Measurements from ENCODE around the gene C4orf36. TPM values are rescaled to one million over a fixed set of nuclear protein-coding genes. Genes with fewer than 3 reads are reported as not detected.

C4orf36 gene
- not detected for total RNA-seq

GRCh38 chr4:86891762-86892635 lies at the start of gene C4orf36:
C4orf36 (minus strand) TSS chr4:86892422; CDS start chr4:86891520, 902 bp downstream.
- H3K4me1 Mint-ChIP-seq = peaks cover 15% of the 10 kb centered on the region
- POLR2A ChIA-PET = no interaction called here

GRCh38 chr4:86940920-86941460 lies 48.8 kb upstream of the C4orf36 start:
- Mint-ChIP-seq H3K9me3 (no peaks in the 10 kb centered on the region), H3K4me1 (peaks cover 54% of the 10 kb centered on the region), H3K36me3 (ENCODE audit: low read depth) (peaks cover 18% of the 10 kb centered on the region), H3K27me3 (no peaks in the 10 kb centered on the region), H3K27ac (no peak overlapping the region), H3K4me3 (no peak overlapping the region)
- POLR2A ChIA-PET = no interaction called here
- DNase-seq = no peak
- CTCF ChIA-PET = interaction anchor here (0.9 kb wide), 1 partner anchor 32 kb away, joined by 3 read pairs; no protein-coding TSS in a partner anchor

More at GRCh38 chr4:86891762-86892635, at the start of gene C4orf36:
- CTCF ChIA-PET = interaction anchor here (0.6 to 0.9 kb wide), 3 partner anchors 9 to 46 kb away, joined by 3 to 9 read pairs (median 3); no protein-coding TSS in a partner anchor
- DNase-seq = peak; percentile 31
- Mint-ChIP-seq H3K27me3 (peaks cover 22% of the 10 kb centered on the region), H3K4me3 (peak within 1 kb of the TSS; percentile 74), H3K27ac (no peak within 1 kb of the TSS), H3K36me3 (ENCODE audit: low read depth) (no peaks in the 10 kb centered on the region), H3K9me3 (no peaks in the 10 kb centered on the region)

- H3K36me3 Mint-ChIP-seq (ENCODE audit: low read depth) = peaks cover 18% of the 10 kb centered on the region
- ChIA-PET CTCF (interaction anchor here (0.6 to 2.1 kb wide), 4 partner anchors 18 to 81 kb away, joined by 3 to 9 read pairs (median 4); no protein-coding TSS in a partner anchor), POLR2A (interaction anchor here (1.0 kb wide), 1 partner anchor 66 kb away, joined by 3 read pairs; no protein-coding TSS in a partner anchor)
- H3K4me1 Mint-ChIP-seq = peaks cover 48% of the 10 kb centered on the region
- peak overlapping the region; percentile 90 for H3K27ac Mint-ChIP-seq
- no peaks in the 10 kb centered on the region for H3K27me3 Mint-ChIP-seq
- no peaks in the 10 kb centered on the region for H3K9me3 Mint-ChIP-seq
- H3K4me3 Mint-ChIP-seq = peak overlapping the region; percentile 63
- DNase-seq = no peak
These were observed 47.7 kb upstream of the C4orf36 start for GRCh38 chr4:86939729-86940575.

- Mint-ChIP-seq H3K4me1 (peaks cover 53% of the 10 kb centered on the region), H3K36me3 (ENCODE audit: low read depth) (peaks cover 18% of the 10 kb centered on the region), H3K9me3 (no peaks in the 10 kb centered on the region), H3K27me3 (no peaks in the 10 kb centered on the region), H3K27ac (peak overlapping the region; percentile 90), H3K4me3 (peak overlapping the region; percentile 63)
- ChIA-PET CTCF (interaction anchor here (0.7 to 2.1 kb wide), 5 partner anchors 17 to 260 kb away, joined by 3 to 9 read pairs (median 4); partner anchors contain the start of gene C4orf36), POLR2A (interaction anchor here (1.0 to 1.5 kb wide), 2 partner anchors 67 kb away, joined by 3 to 4 read pairs; no protein-coding TSS in a partner anchor)
- peak; percentile 29 for DNase-seq
These were observed 46.7 kb upstream of the C4orf36 start for GRCh38 chr4:86938771-86939520.

- Mint-ChIP-seq H3K36me3 (ENCODE audit: low read depth) (peaks cover 12% of the 10 kb centered on the region), H3K9me3 (no peaks in the 10 kb centered on the region), H3K27me3 (no peaks in the 10 kb centered on the region), H3K27ac (peak overlapping the region; percentile 94), H3K4me3 (peak overlapping the region; percentile 82), H3K4me1 (peaks cover 51% of the 10 kb centered on the region)
- ChIA-PET CTCF (interaction anchor here (0.8 to 3.5 kb wide), 8 partner anchors 9 to 156 kb away, joined by 3 to 23 read pairs (median 6); no protein-coding TSS in a partner anchor), POLR2A (interaction anchor here (2.9 kb wide), 1 partner anchor 70 kb away, joined by 37 read pairs; no protein-coding TSS in a partner anchor)
- DNase-seq = peak; percentile 80
These were observed 43.9 kb upstream of the C4orf36 start for GRCh38 chr4:86935853-86936733.

GRCh38 chr4:86935566-86935852 lies 43.3 kb upstream of the C4orf36 start:
- H3K4me1 Mint-ChIP-seq = peaks cover 49% of the 10 kb centered on the region
- H3K27ac Mint-ChIP-seq = peak overlapping the region; percentile 94
- ChIA-PET POLR2A (interaction anchor here (2.9 kb wide), 1 partner anchor 71 kb away, joined by 37 read pairs; no protein-coding TSS in a partner anchor), CTCF (interaction anchor here (1.1 to 3.5 kb wide), 6 partner anchors 14 to 70 kb away, joined by 3 to 23 read pairs (median 6); no protein-coding TSS in a partner anchor)
- DNase-seq = no peak
- no peaks in the 10 kb centered on the region for H3K9me3 Mint-ChIP-seq
- H3K27me3 Mint-ChIP-seq = no peaks in the 10 kb centered on the region
- peak overlapping the region; percentile 82 for H3K4me3 Mint-ChIP-seq
- H3K36me3 Mint-ChIP-seq (ENCODE audit: low read depth) = peaks cover 12% of the 10 kb centered on the region

GRCh38 chr4:86934771-86935565 lies 42.7 kb upstream of the C4orf36 start, which contains the start of gene AFF1:
AFF1 (plus strand) TSS chr4:86935011; CDS start chr4:86948534, 13,523 bp downstream.
- POLR2A ChIA-PET = interaction anchor here (0.6 to 2.9 kb wide), 2 partner anchors 71 to 150 kb away, joined by 3 to 37 read pairs; no protein-coding TSS in a partner anchor

GRCh38 chr4:86934147-86934770 lies 42.0 kb upstream of the C4orf36 start:
- Mint-ChIP-seq H3K9me3 (no peaks in the 10 kb centered on the region), H3K27ac (peak overlapping the region; percentile 94), H3K4me1 (peaks cover 39% of the 10 kb centered on the region), H3K36me3 (ENCODE audit: low read depth) (peaks cover 16% of the 10 kb centered on the region), H3K27me3 (no peaks in the 10 kb centered on the region), H3K4me3 (peak overlapping the region; percentile 83)
- DNase-seq = peak; percentile 9
- ChIA-PET CTCF (interaction anchor here (0.7 to 3.5 kb wide), 15 partner anchors 9 to 339 kb away, joined by 3 to 23 read pairs (median 4); no protein-coding TSS in a partner anchor), POLR2A (interaction anchor here (0.6 to 2.9 kb wide), 2 partner anchors 72 to 151 kb away, joined by 3 to 37 read pairs; no protein-coding TSS in a partner anchor)

More at GRCh38 chr4:86934771-86935565, 42.7 kb upstream of the C4orf36 start, which contains the start of gene AFF1:
- Mint-ChIP-seq H3K4me1 (peaks cover 46% of the 10 kb centered on the region), H3K4me3 (peak within 1 kb of the TSS; percentile 83), H3K36me3 (ENCODE audit: low read depth) (peaks cover 13% of the 10 kb centered on the region), H3K27ac (peak within 1 kb of the TSS; percentile 94), H3K27me3 (no peaks in the 10 kb centered on the region), H3K9me3 (no peaks in the 10 kb centered on the region)
- CTCF ChIA-PET = interaction anchor here (0.7 to 3.5 kb wide), 15 partner anchors 10 to 339 kb away, joined by 3 to 23 read pairs (median 4); no protein-coding TSS in a partner anchor
- DNase-seq = peak; percentile 88

- Mint-ChIP-seq H3K27me3 (no peaks in the 10 kb centered on the region), H3K9me3 (no peaks in the 10 kb centered on the region), H3K4me3 (no peak overlapping the region), H3K27ac (no peak overlapping the region), H3K4me1 (peaks cover 6% of the 10 kb centered on the region), H3K36me3 (ENCODE audit: low read depth) (peaks cover 6% of the 10 kb centered on the region)
- ChIA-PET CTCF (interaction anchor here (0.6 to 1.3 kb wide), 3 partner anchors 53 to 79 kb away, joined by 3 to 4 read pairs (median 4); no protein-coding TSS in a partner anchor), POLR2A (no interaction called here)
- DNase-seq = no peak
These were observed 36.4 kb upstream of the C4orf36 start for GRCh38 chr4:86928400-86929255.

Measured in activated CD4-positive, alpha-beta T cell treated with anti-CD3 and anti-CD28 coated beads, Interleukin-2, amount 10 ng/mL, durations not matched to agents 7 days and 5 days (primary cell).